HUES6 (cell line): ENCODE measurements around the gene NPS.

ENCODE experiments used
- H3K27ac ChIP-seq: 2 replicates; pipeline ENCODE4 v1.7.0; 2013; ENCODE audit warnings: low read depth, mild to moderate bottlenecking, low read length, inconsistent platforms
- H3K27me3 ChIP-seq: 2 replicates; pipeline ENCODE4 v1.6.1; 2013; ENCODE audit warnings: low read length; ENCODE audit not compliant: control insufficient read depth, insufficient read depth
- H3K36me3 ChIP-seq: 2 replicates; pipeline ENCODE4 v1.6.1; 2013; ENCODE audit warnings: low read length; ENCODE audit not compliant: control insufficient read depth, insufficient read depth
- H3K4me1 ChIP-seq: 2 replicates; pipeline ENCODE4 v1.6.1; 2013; ENCODE audit warnings: low read length; ENCODE audit not compliant: control insufficient read depth, insufficient read depth
- H3K4me3 ChIP-seq: 2 replicates; pipeline ENCODE4 v1.5.1; 2013; ENCODE audit warnings: low read depth, low read length
- H3K9ac ChIP-seq: one replicate; pipeline ENCODE4 v1.6.1; 2013; ENCODE audit warnings: mild to moderate bottlenecking, low read length
- H3K9me3 ChIP-seq: 2 replicates; pipeline ENCODE4 v1.6.1; 2013; ENCODE audit warnings: low read depth, low read length; ENCODE audit not compliant: control insufficient read depth, insufficient read depth

NPS gene

GRCh38 chr10:127532193-127532592, 16.9 kb upstream of the NPS start:
- H3K27me3 ChIP-seq, result no peaks in the 10 kb centered on the region
- no peaks in the 10 kb centered on the region for H3K36me3 ChIP-seq
- no peak overlapping the region for H3K27ac ChIP-seq
- no peaks in the 10 kb centered on the region for H3K9me3 ChIP-seq
- H3K4me3 ChIP-seq, result no peak overlapping the region
- no peaks in the 10 kb centered on the region for H3K4me1 ChIP-seq
- H3K9ac ChIP-seq, result no peak overlapping the region

DNA sequence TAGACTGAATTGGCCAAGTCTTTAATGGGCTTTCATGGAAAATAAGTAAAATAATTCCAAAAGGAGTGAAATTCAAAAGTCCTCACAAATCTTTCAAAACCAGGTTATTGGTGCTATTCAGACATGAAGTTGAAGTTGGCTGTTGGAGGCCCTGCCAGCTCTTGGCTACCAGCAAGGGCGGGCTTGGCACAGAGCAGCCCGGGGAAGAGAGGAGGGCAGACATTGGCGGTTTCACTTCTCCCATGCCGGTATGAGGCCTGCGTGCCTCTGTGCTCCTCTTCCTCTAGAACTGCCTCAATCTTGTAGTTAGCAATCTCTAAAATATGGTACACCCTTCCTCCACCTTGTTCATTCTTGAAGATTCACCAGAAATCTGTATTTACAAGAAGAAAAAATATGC, 16.4 kb upstream of the NPS start:
- no peaks in the 10 kb centered on the region for H3K27me3 ChIP-seq
- no peak overlapping the region for H3K4me3 ChIP-seq
- no peak overlapping the region for H3K9ac ChIP-seq
- H3K27ac ChIP-seq, result no peak overlapping the region
- H3K4me1 ChIP-seq, result no peaks in the 10 kb centered on the region
- no peaks in the 10 kb centered on the region for H3K9me3 ChIP-seq
- H3K36me3 ChIP-seq, result no peaks in the 10 kb centered on the region

- Histone ChIP-seq H3K4me1 (no peaks in the 10 kb centered on the region), H3K9ac (no peak overlapping the region), H3K27ac (no peak overlapping the region)
These were observed 15.0 kb upstream of the NPS start for GRCh38 chr10:127534074-127534473.

GRCh38 chr10:127534496-127534895, 14.6 kb upstream of the NPS start:
- H3K9ac ChIP-seq, result no peak overlapping the region
- no peaks in the 10 kb centered on the region for H3K27me3 ChIP-seq
- H3K27ac ChIP-seq, result no peak overlapping the region

More at GRCh38 chr10:127534074-127534473, 15.0 kb upstream of the NPS start:
- H3K4me3 ChIP-seq, result no peak overlapping the region
- H3K36me3 ChIP-seq, result no peaks in the 10 kb centered on the region
- no peaks in the 10 kb centered on the region for H3K27me3 ChIP-seq
- no peaks in the 10 kb centered on the region for H3K9me3 ChIP-seq

DNA sequence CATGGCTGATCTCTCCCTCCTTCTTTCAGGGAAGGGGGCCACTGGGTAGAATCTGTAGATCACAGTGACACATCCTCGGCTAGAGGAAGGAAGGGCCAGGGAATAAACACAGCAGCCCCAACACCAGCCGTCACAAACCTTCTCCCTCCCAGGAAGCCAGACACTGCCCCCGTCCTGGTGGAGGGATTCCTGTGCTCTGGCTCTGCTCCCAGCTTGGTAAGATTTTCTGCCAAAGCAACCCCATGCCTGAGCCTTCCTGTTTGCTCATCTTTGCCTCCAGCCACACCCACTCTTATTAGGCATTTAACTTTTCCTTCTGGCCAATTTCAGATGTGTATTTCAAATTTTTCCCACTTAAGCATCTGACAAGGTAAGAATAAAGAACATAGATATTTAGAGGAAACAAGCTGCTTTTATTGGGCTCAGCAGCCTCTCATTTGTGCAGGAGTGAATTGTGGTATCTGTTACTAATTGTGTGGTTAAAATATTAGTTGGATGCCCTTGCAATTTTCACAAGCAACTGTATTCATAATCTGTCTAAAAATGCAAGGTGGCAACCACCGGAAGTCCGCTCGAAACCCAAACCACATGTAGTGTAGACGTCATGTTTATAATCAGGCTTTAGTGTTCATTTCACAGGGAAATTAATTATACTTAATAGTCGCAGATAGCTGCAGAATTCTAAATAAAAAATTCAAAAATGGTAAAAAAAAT, 13.2 kb upstream of the NPS start:
- no peak overlapping the region for H3K27ac ChIP-seq

More at GRCh38 chr10:127534496-127534895, 14.6 kb upstream of the NPS start:
- Histone ChIP-seq H3K9me3 (no peaks in the 10 kb centered on the region), H3K4me1 (no peaks in the 10 kb centered on the region), H3K36me3 (no peaks in the 10 kb centered on the region), H3K4me3 (no peak overlapping the region)

GRCh38 chr10:127536972-127537760, 11.9 kb upstream of the NPS start:
- no peak overlapping the region for H3K27ac ChIP-seq
- H3K27me3 ChIP-seq, result no peaks in the 10 kb centered on the region
- no peak overlapping the region for H3K4me3 ChIP-seq
- no peaks in the 10 kb centered on the region for H3K4me1 ChIP-seq
- no peak overlapping the region for H3K9ac ChIP-seq
- H3K9me3 ChIP-seq, result no peaks in the 10 kb centered on the region
- no peaks in the 10 kb centered on the region for H3K36me3 ChIP-seq

More for the DNA sequence above, 13.2 kb upstream of the NPS start:
- Histone ChIP-seq H3K36me3 (no peaks in the 10 kb centered on the region), H3K4me1 (no peaks in the 10 kb centered on the region), H3K9me3 (no peaks in the 10 kb centered on the region), H3K27me3 (no peaks in the 10 kb centered on the region), H3K4me3 (no peak overlapping the region), H3K9ac (no peak overlapping the region)

GRCh38 chr10:127537924-127538323, 11.2 kb upstream of the NPS start:
- no peak overlapping the region for H3K27ac ChIP-seq
- H3K4me3 ChIP-seq, result no peak overlapping the region
- H3K27me3 ChIP-seq, result no peaks in the 10 kb centered on the region
- no peaks in the 10 kb centered on the region for H3K36me3 ChIP-seq
- no peak overlapping the region for H3K9ac ChIP-seq
- H3K4me1 ChIP-seq, result no peaks in the 10 kb centered on the region
- no peaks in the 10 kb centered on the region for H3K9me3 ChIP-seq

DNA sequence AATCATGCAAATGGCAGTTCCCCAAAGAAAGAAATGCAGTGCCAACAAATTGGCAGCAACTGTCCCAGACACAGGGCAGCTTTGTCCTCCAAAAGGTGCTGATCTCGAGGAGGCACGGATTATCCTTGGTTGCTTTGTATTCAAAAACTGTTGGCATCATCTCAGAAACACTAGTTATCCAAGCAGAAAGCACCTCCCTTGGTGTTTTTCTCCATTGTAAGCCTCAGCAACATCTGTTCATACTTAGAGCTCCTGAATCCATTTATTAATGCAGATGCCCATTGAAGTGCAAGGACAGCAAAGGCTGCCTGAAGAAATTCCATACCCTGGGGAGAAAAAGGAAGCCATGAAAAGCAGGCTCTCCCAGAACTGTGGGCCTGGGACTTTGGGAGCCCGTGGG, 1.1 kb upstream of the NPS start:
- Histone ChIP-seq H3K4me1 (no peaks in the 10 kb centered on the region), H3K9ac (no peak overlapping the region), H3K9me3 (peaks cover 5% of the 10 kb centered on the region; the same call in 1 of the 2 replicates), H3K4me3 (no peak overlapping the region), H3K27me3 (0 out of 2 replicates have a peak, but pooled peaks cover 6% of the 10 kb centered on the region), H3K27ac (no peak overlapping the region), H3K36me3 (no peaks in the 10 kb centered on the region)

DNA sequence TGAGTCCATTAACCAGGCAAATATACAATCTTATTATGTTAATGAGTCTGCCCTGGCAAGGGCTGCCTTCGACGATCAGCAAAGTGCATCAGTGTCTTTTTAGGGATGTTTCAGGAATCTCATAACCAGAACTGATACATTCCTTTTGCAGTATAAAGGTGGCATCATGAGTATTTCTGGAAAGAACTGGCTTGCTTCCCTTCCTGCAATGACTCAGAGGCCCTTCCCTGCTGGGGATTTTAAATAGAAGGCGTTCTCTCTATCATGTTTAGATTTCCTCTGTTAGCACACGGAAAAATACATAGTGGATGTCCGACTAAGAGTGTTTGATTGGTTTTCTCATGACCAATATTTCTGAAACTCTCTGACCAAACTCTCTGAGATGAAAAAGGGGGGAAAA, 1.8 kb downstream of the NPS start:
- H3K36me3 ChIP-seq, result no peaks in the 10 kb centered on the region

DNA sequence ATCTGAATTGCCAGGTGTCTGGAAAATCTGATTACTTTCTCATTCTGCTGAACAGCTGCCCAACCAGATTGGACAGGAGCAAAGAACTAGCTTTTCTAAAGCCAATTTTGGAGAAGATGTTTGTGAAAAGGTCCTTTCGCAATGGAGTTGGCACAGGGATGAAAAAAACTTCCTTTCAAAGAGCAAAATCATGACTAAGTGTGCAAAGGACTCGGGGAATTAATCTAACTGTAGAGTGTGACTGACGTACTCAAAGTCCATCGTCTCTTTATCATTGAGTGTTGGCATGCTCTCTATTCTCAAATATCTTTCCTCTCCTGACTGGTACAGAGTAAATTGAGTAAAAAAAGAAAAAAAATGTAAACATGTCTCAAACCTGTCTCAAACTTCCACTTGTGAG, 3.3 kb downstream of the NPS start:
- Histone ChIP-seq H3K9ac (no peak overlapping the region), H3K4me3 (no peak overlapping the region), H3K27ac (no peak overlapping the region), H3K9me3 (no peaks in the 10 kb centered on the region), H3K4me1 (no peaks in the 10 kb centered on the region), H3K27me3 (peaks cover 10% of the 10 kb centered on the region; the same call in 1 of the 2 replicates), H3K36me3 (no peaks in the 10 kb centered on the region)

More for the DNA sequence above, 1.8 kb downstream of the NPS start:
- Histone ChIP-seq H3K27ac (no peak overlapping the region), H3K9me3 (no peaks in the 10 kb centered on the region), H3K4me3 (no peak overlapping the region), H3K4me1 (no peaks in the 10 kb centered on the region), H3K27me3 (peaks cover 10% of the 10 kb centered on the region; the same call in 1 of the 2 replicates), H3K9ac (no peak overlapping the region)

GRCh38 chr10:127553417-127553816, 4.3 kb downstream of the NPS start:
- Histone ChIP-seq H3K27ac (no peak overlapping the region), H3K27me3 (peaks cover 10% of the 10 kb centered on the region; the same call in 1 of the 2 replicates), H3K36me3 (no peaks in the 10 kb centered on the region)

More at GRCh38 chr10:127553417-127553816, 4.3 kb downstream of the NPS start:
- Histone ChIP-seq H3K4me1 (no peaks in the 10 kb centered on the region), H3K9ac (no peak overlapping the region), H3K9me3 (no peaks in the 10 kb centered on the region), H3K4me3 (no peak overlapping the region)
